H1 (cell line): ENCODE measurements around the gene CEACAM5.

ENCODE experiments used
- CBX8 ChIP-seq: fragments of 300-800, 300-1000 bp; sonication (generic); IDR thresholded peaks from 2 replicates; pipeline ENCODE4 v1.7.1; 2016; ENCODE audit warnings: low read depth, low read length, borderline replicate concordance
- EGR1 ChIP-seq: IDR thresholded peaks from 2 replicates; pipeline ENCODE4 v1.6.1; 2011; ENCODE audit warnings: low read depth, low read length, borderline replicate concordance
- GTF2F1 ChIP-seq: IDR thresholded peaks from 2 replicates; pipeline ENCODE4 v1.6.1; 2012; ENCODE audit warnings: low read depth, low read length, improper control_type of control experiment, borderline replicate concordance
- POLR2A ChIP-seq, 2 experiments: IDR thresholded peaks; 1 replicate in 1 of 2; 2 replicates in 1 of 2; pipeline ENCODE4 v1.6.1; 2011; ENCODE audit warnings: low read depth in 2 of 2, low read length in 2 of 2, mild to moderate bottlenecking in 2 of 2; ENCODE audit errors: control extremely low read depth in 1 of 2
- POLR2AphosphoS5 ChIP-seq: IDR thresholded peaks from 2 replicates; pipeline ENCODE4 v1.6.1; 2011; ENCODE audit warnings: low read depth, low read length
- RAD21 ChIP-seq, 2 experiments: IDR thresholded peaks in 1 of 2; conservative IDR thresholded peaks in 1 of 2; 2 replicates each; pipeline ENCODE4 v1.6.1; 2011; ENCODE audit warnings: low read depth in 2 of 2, low read length in 2 of 2, improper control_type of control experiment in 1 of 2, inconsistent platforms in 1 of 2, mild to moderate bottlenecking in 1 of 2, moderate library complexity in 1 of 2
- SP2 ChIP-seq: IDR thresholded peaks from 2 replicates; pipeline ENCODE4 v1.6.1; 2012; ENCODE audit warnings: mild to moderate bottlenecking, low read length, inconsistent platforms
- TAF1 ChIP-seq: IDR thresholded peaks from 2 replicates; pipeline ENCODE4 v1.6.1; 2011; ENCODE audit warnings: mild to moderate bottlenecking, low read depth, low read length
- ZNF274 ChIP-seq: IDR thresholded peaks from 2 replicates; pipeline ENCODE4 v1.7.0; 2012; ENCODE audit warnings: low read length, borderline replicate concordance; ENCODE audit errors: extremely low read depth
- TF ChIP-seq, protein P1 (sequence below), 3 experiments: IDR thresholded peaks; 1 replicate in 2 of 3; 2 replicates in 1 of 3; pipeline versions ENCODE4 v1.5.1 to v1.6.1; 2011; ENCODE audit warnings: low read length in 3 of 3, mild to moderate bottlenecking in 3 of 3, inconsistent platforms in 2 of 3, low read depth in 1 of 3, moderate library complexity in 1 of 3; ENCODE audit not compliant: insufficient read depth in 1 of 3; ENCODE audit errors: control extremely low read depth in 1 of 3
- TF ChIP-seq, protein P2 (sequence below): IDR thresholded peaks from 2 replicates; pipeline ENCODE4 v1.6.1; 2011; ENCODE audit warnings: low read length, improper control_type of control experiment
- TF ChIP-seq, protein P3 (sequence below): IDR thresholded peaks from 2 replicates; pipeline ENCODE4 v1.6.1; 2012; ENCODE audit warnings: inconsistent platforms

DNA sequence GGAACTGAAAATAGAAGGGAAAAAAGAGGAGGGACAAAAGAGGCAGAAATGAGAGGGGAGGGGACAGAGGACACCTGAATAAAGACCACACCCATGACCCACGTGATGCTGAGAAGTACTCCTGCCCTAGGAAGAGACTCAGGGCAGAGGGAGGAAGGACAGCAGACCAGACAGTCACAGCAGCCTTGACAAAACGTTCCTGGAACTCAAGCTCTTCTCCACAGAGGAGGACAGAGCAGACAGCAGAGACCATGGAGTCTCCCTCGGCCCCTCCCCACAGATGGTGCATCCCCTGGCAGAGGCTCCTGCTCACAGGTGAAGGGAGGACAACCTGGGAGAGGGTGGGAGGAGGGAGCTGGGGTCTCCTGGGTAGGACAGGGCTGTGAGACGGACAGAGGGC, at the start of gene CEACAM5:
- TF ChIP-seq, protein P1, sequence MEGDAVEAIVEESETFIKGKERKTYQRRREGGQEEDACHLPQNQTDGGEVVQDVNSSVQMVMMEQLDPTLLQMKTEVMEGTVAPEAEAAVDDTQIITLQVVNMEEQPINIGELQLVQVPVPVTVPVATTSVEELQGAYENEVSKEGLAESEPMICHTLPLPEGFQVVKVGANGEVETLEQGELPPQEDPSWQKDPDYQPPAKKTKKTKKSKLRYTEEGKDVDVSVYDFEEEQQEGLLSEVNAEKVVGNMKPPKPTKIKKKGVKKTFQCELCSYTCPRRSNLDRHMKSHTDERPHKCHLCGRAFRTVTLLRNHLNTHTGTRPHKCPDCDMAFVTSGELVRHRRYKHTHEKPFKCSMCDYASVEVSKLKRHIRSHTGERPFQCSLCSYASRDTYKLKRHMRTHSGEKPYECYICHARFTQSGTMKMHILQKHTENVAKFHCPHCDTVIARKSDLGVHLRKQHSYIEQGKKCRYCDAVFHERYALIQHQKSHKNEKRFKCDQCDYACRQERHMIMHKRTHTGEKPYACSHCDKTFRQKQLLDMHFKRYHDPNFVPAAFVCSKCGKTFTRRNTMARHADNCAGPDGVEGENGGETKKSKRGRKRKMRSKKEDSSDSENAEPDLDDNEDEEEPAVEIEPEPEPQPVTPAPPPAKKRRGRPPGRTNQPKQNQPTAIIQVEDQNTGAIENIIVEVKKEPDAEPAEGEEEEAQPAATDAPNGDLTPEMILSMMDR (IDR thresholded peaks at IDR 0.05; ENCODE audit: control extremely low read depth in 1 of 3, insufficient read depth in 1 of 3, low read depth in 1 of 3, low read length in 3 of 3), result no peak
- TF ChIP-seq, protein P2, sequence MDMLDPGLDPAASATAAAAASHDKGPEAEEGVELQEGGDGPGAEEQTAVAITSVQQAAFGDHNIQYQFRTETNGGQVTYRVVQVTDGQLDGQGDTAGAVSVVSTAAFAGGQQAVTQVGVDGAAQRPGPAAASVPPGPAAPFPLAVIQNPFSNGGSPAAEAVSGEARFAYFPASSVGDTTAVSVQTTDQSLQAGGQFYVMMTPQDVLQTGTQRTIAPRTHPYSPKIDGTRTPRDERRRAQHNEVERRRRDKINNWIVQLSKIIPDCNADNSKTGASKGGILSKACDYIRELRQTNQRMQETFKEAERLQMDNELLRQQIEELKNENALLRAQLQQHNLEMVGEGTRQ, result no peak
- TF ChIP-seq CBX8, result no peak
- TF ChIP-seq POLR2A (IDR thresholded peaks at IDR 0.05; ENCODE audit: control extremely low read depth in 1 of 2, low read depth in 2 of 2, low read length in 2 of 2), result no peak
- TF ChIP-seq TAF1, result no peak
- TF ChIP-seq, protein P3, sequence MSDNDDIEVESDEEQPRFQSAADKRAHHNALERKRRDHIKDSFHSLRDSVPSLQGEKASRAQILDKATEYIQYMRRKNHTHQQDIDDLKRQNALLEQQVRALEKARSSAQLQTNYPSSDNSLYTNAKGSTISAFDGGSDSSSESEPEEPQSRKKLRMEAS, result no peak
- TF ChIP-seq ZNF274, result no peak
- no peak for TF ChIP-seq POLR2AphosphoS5
- no peak for TF ChIP-seq GTF2F1
- no peak for TF ChIP-seq RAD21 (IDR thresholded peaks at IDR 0.05 in 1 of 2, conservative IDR thresholded peaks at IDR 0.05 in 1 of 2; ENCODE audit: low read depth in 2 of 2, low read length in 2 of 2)
- TF ChIP-seq EGR1, result no peak
- no peak for TF ChIP-seq SP2
